Prostate gland (tissue), 2 donors: ENCODE measurements around the gene CTIF. TPM values are rescaled to one million over a fixed set of nuclear protein-coding genes. Genes with fewer than 3 reads are reported as not detected.
A peak's percentile ranks its signal among the peaks of the same experiment; 100 is the strongest.

ENCODE experiments used
- DNase-seq: peaks from one replicate; pipeline ENCODE4 v3.0.0-alpha.2; 2019; ENCODE audit warnings: low spot score
- H3K27ac ChIP-seq, 2 donors: fragments of 200-600 bp; sonication (generic); 2 replicates each; pipeline ENCODE4 v1.5.1; 2017 to 2019
- H3K27me3 ChIP-seq: fragments of 200-600 bp; sonication (generic); replicated peaks from 2 replicates; pipeline ENCODE4 v1.5.1; 2019; ENCODE audit not compliant: insufficient read depth
- H3K36me3 ChIP-seq, 2 donors: fragments of 200-600 bp; sonication (generic); 1 replicate in 1 of 2; 2 replicates in 1 of 2; pipeline versions ENCODE4 v1.5.1 to v1.8.1; 2017 to 2019
- H3K4me1 ChIP-seq: fragments of 200-600 bp; sonication (generic); replicated peaks from 2 replicates; pipeline ENCODE4 v1.5.1; 2019
- H3K4me3 ChIP-seq, 2 donors: fragments of 200-600 bp; sonication (generic); 2 replicates each; pipeline ENCODE4 v1.5.1; 2017 to 2019
- H3K9me3 ChIP-seq: fragments of 200-600 bp; sonication (generic); 2 replicates; pipeline ENCODE4 v1.5.1; 2017
- CTCF ChIP-seq, 4 experiments: fragments of 200-600 bp in 2 of 4; fragments of 450-650 bp in 2 of 4; sonication (generic) in 2 of 4; IDR thresholded peaks; 1 replicate in 3 of 4; 2 replicates in 1 of 4; pipeline ENCODE4 v1.5.1; 2016 to 2019; ENCODE audit warnings: antibody characterized with exemption in 4 of 4, mild to moderate bottlenecking in 2 of 4, moderate library complexity in 2 of 4
- POLR2A ChIP-seq: fragments of 450-650 bp; IDR thresholded peaks from one replicate; pipeline ENCODE4 v1.6.1; 2016; ENCODE audit warnings: antibody characterized with exemption, mild to moderate bottlenecking
- POLR2AphosphoS5 ChIP-seq: sonication (generic); formaldehyde crosslinking; IDR thresholded peaks from one replicate; pipeline ENCODE4 v1.6.1; 2017; ENCODE audit warnings: antibody characterized with exemption
- WGBS: methylation state at CpG from one replicate; pipeline ENCODE4 v1.1.5; 2018; 5-methylcytosine and 5-hydroxymethylcytosine counted together
- intact Hi-C: fragments of 100-400 bp; cut with DNase I; formaldehyde crosslinking; loops from one replicate; pipeline ENCODE4 v1.14.2; 2022
- total RNA-seq, 2 donors: library from RNA; depleted of rRNA; stranded (reverse); fragments of >200 nt; gene quantifications; one replicate each; pipeline ENCODE4 v1.1.0, GENCODE V29; 2016

Gene CTIF
- total RNA-seq, 2 donors from 2014 or later = 8.1 to 57.9 TPM

GRCh38 chr18:48829443-48830149, 290.8 kb downstream of the CTIF start:
- TF ChIP-seq POLR2AphosphoS5 (no peak), POLR2A (no peak), CTCF (IDR thresholded peaks at IDR 0.05) (no peak)
- Histone ChIP-seq H3K27me3 (no peaks in the 10 kb centered on the region), H3K4me1 (peaks cover 12% of the 10 kb centered on the region), H3K36me3 (no peaks in the 10 kb centered on the region), H3K9me3 (no peaks in the 10 kb centered on the region), H3K27ac (peak overlapping the region in 1 of 2 donors; percentile 54), H3K4me3 (no peak overlapping the region)
- DNase-seq = no peak
- intact Hi-C loops = loop anchor here (5.0 kb wide), 3 partner anchors 47 to 118 kb away; no protein-coding TSS in a partner anchor
- WGBS = 50% methylated on average over 13 of the region's 13 CpGs

GRCh38 chr18:48831113-48831759, 292.4 kb downstream of the CTIF start:
- TF ChIP-seq POLR2AphosphoS5 (no peak), POLR2A (no peak), CTCF (IDR thresholded peaks at IDR 0.05) (no peak)
- no peaks in the 10 kb centered on the region for H3K27me3 ChIP-seq
- WGBS = 97% methylated on average over 9 of the region's 9 CpGs
- H3K4me3 ChIP-seq = no peak overlapping the region
- DNase-seq = no peak
- H3K4me1 ChIP-seq = peaks cover 12% of the 10 kb centered on the region
- H3K36me3 ChIP-seq = no peaks in the 10 kb centered on the region
- intact Hi-C loops = loop anchor here (5.0 kb wide), 1 partner anchor 49 kb away; no protein-coding TSS in a partner anchor
- H3K27ac ChIP-seq = no peak overlapping the region
- H3K9me3 ChIP-seq = no peaks in the 10 kb centered on the region

GRCh38 chr18:48831802-48832201, 293.0 kb downstream of the CTIF start:
- Histone ChIP-seq H3K27ac (no peak overlapping the region), H3K36me3 (no peaks in the 10 kb centered on the region), H3K27me3 (no peaks in the 10 kb centered on the region), H3K4me3 (no peak overlapping the region), H3K9me3 (no peaks in the 10 kb centered on the region), H3K4me1 (peaks cover 12% of the 10 kb centered on the region)
- WGBS = 88% methylated on average over 6 of the region's 6 CpGs
- no peak for TF ChIP-seq POLR2A
- no peak for TF ChIP-seq POLR2AphosphoS5
- TF ChIP-seq CTCF (IDR thresholded peaks at IDR 0.05) = no peak
- intact Hi-C loops = loop anchor here (5.0 kb wide), 1 partner anchor 50 kb away; no protein-coding TSS in a partner anchor
- DNase-seq = no peak

GRCh38 chr18:48832938-48833700, 294.3 kb downstream of the CTIF start:
- H3K4me3 ChIP-seq = no peak overlapping the region
- DNase-seq = no peak
- 67% methylated on average over 16 of the region's 16 CpGs for WGBS
- H3K9me3 ChIP-seq = no peaks in the 10 kb centered on the region
- H3K4me1 ChIP-seq = peaks cover 8% of the 10 kb centered on the region
- no peak for TF ChIP-seq CTCF (IDR thresholded peaks at IDR 0.05)
- no peak for TF ChIP-seq POLR2A
- no peak for TF ChIP-seq POLR2AphosphoS5
- intact Hi-C loops = loop anchor here (5.0 kb wide), 1 partner anchor 51 kb away; no protein-coding TSS in a partner anchor
- no peaks in the 10 kb centered on the region for H3K27me3 ChIP-seq
- no peaks in the 10 kb centered on the region for H3K36me3 ChIP-seq
- H3K27ac ChIP-seq = no peak overlapping the region
